B cell (primary cell): ENCODE results near the gene EPSTI1. TPM values are rescaled to one million over a fixed set of nuclear protein-coding genes. Genes with fewer than 3 reads are reported as not detected.
"Not testable (repeated sequence)": the region's sequence is repeated elsewhere in the genome, so short reads cannot be mapped to it uniquely, and the experiment has no call there.

Source experiments
- ATAC-seq: fragments of 200-7000 bp; cut with Tn5 transposase; one replicate; pipeline ENCODE4 v1.10.0; 2021; ENCODE audit warnings: low read depth, mild to moderate bottlenecking, moderate number of reproducible peaks, moderate library complexity
- CTCF ChIA-PET: fragments of 350-600 bp; sonication (Branson Sonifier 250); formaldehyde crosslinking; loops from one replicate; lab custom pipeline; 2021; ENCODE audit warnings: antibody characterized with exemption, inconsistent platforms; lab: Charles Lee
- POLR2A ChIA-PET: fragments of 350-600 bp; sonication (Branson Sonifier 250); formaldehyde crosslinking; loops from one replicate; lab custom pipeline; 2021; ENCODE audit warnings: antibody characterized with exemption; lab: Charles Lee
- DNase-seq: peaks from one replicate; pipeline ENCODE4 v3.0.0; 2013
- H2AFZ ChIP-seq: 2 replicates; pipeline ENCODE4 v1.6.1; 2012; ENCODE audit warnings: mild to moderate bottlenecking, low read depth, low read length; ENCODE audit not compliant: insufficient read depth, poor library complexity, severe bottlenecking
- H3K27ac ChIP-seq, 2 donors: 1 replicate in 1 of 2; 2 replicates in 1 of 2; pipeline ENCODE4 v1.5.1; 2012 to 2013; ENCODE audit warnings: low read length in 2 of 2, mild to moderate bottlenecking in 2 of 2, moderate library complexity in 1 of 2
- H3K27me3 ChIP-seq, 4 experiments: fragments of 200-600 bp in 1 of 4; sonication (generic) in 1 of 4; replicated peaks in 1 of 4; 1 replicate in 2 of 4; 2 replicates in 2 of 4; pipeline versions ENCODE4 v1.6.1 to v1.7.0; 2013 to 2016; ENCODE audit warnings: low read length in 3 of 4, mild to moderate bottlenecking in 2 of 4, mixed read lengths in 1 of 4, moderate library complexity in 1 of 4; ENCODE audit not compliant: insufficient read depth in 4 of 4, control insufficient read depth in 3 of 4; ENCODE audit errors: control extremely low read depth in 1 of 4
- H3K36me3 ChIP-seq, 2 experiments: replicated peaks in 1 of 2; 1 replicate in 1 of 2; 2 replicates in 1 of 2; pipeline versions ENCODE4 v1.6.1 to v1.7.1; 2013; ENCODE audit warnings: low read length in 1 of 2; ENCODE audit not compliant: insufficient read depth in 2 of 2, control insufficient read depth in 1 of 2; ENCODE audit errors: control extremely low read depth in 1 of 2, extremely low read depth in 1 of 2
- H3K4me1 ChIP-seq, 2 donors: fragments of 200-600 bp in 1 of 2; sonication (generic) in 1 of 2; 1 replicate in 1 of 2; 2 replicates in 1 of 2; pipeline versions ENCODE4 v1.5.1 to v1.6.1; 2013 to 2017; ENCODE audit warnings: low read length in 2 of 2; ENCODE audit not compliant: control insufficient read depth in 2 of 2, insufficient read depth in 2 of 2
- H3K4me2 ChIP-seq: replicated peaks from 2 replicates; pipeline ENCODE3; 2012; ENCODE audit warnings: mild to moderate bottlenecking, low read depth, low read length; ENCODE audit not compliant: poor library complexity, severe bottlenecking
- H3K4me3 ChIP-seq, 5 experiments: fragments of 200-600 bp in 1 of 5; sonication (generic) in 1 of 5; 1 replicate in 3 of 5; 2 replicates in 2 of 5; pipeline versions ENCODE4 v1.5.1 to v1.7.0; 2011 to 2016; ENCODE audit warnings: low read length in 4 of 5, mild to moderate bottlenecking in 4 of 5, low read depth in 2 of 5, control low read depth in 1 of 5, moderate library complexity in 1 of 5; ENCODE audit not compliant: insufficient read depth in 1 of 5; ENCODE audit errors: control extremely low read depth in 1 of 5, extremely low read depth in 1 of 5
- H3K79me2 ChIP-seq: fragments of 200-600 bp; sonication (generic); one replicate; pipeline ENCODE4 v1.6.0; 2016; ENCODE audit warnings: low read length; ENCODE audit not compliant: control insufficient read depth, insufficient read depth
- H3K9ac ChIP-seq: fragments of 200-600 bp; sonication (generic); 2 replicates; pipeline ENCODE4 v1.6.1; 2017; ENCODE audit warnings: mild to moderate bottlenecking, low read length, moderate library complexity
- H3K9me3 ChIP-seq, 3 donors: one replicate each; pipeline versions ENCODE4 v1.6.1 to v1.7.1; 2013; ENCODE audit warnings: low read length in 2 of 3; ENCODE audit not compliant: control insufficient read depth in 2 of 3, insufficient read depth in 1 of 3; ENCODE audit errors: control extremely low read depth in 1 of 3
- H4K20me1 ChIP-seq: 2 replicates; pipeline ENCODE4 v1.6.0; 2012; ENCODE audit warnings: mild to moderate bottlenecking, low read length; ENCODE audit not compliant: insufficient read depth, control insufficient read depth, poor library complexity, severe bottlenecking
- H3K27ac Mint-ChIP-seq: one replicate; pipeline ENCODE4 v1.8.0; 2021; ENCODE audit warnings: mixed read lengths
- H3K27me3 Mint-ChIP-seq: one replicate; pipeline ENCODE4 v1.8.0; 2021; ENCODE audit warnings: mixed read lengths
- H3K4me1 Mint-ChIP-seq: one replicate; pipeline ENCODE4 v1.8.0; 2021; ENCODE audit warnings: mixed read lengths
- H3K4me3 Mint-ChIP-seq: one replicate; pipeline ENCODE4 v1.8.0; 2021; ENCODE audit warnings: mixed read lengths
- H3K9me3 Mint-ChIP-seq: one replicate; pipeline ENCODE4 v1.8.0; 2022; ENCODE audit warnings: mixed read lengths; ENCODE audit not compliant: insufficient read depth
- CTCF ChIP-seq: fragments of 200-600 bp; IDR thresholded peaks from one replicate; pipeline ENCODE4 v1.8.0; 2022; ENCODE audit warnings: antibody characterized with exemption, mild to moderate bottlenecking
- EZH2 ChIP-seq: IDR thresholded peaks from 2 replicates; pipeline ENCODE4 v1.6.1; 2012; ENCODE audit warnings: borderline replicate concordance, low read depth, mild to moderate bottlenecking, moderate library complexity, low read length; ENCODE audit not compliant: insufficient read depth, poor library complexity, severe bottlenecking
- WGBS: methylation state at CpG from one replicate; pipeline ENCODE4 v1.1.5; 2013; ENCODE audit warnings: missing lambda C conversion rate; ENCODE audit not compliant: insufficient coverage; 5-methylcytosine and 5-hydroxymethylcytosine counted together
- intact Hi-C: fragments of 100-400 bp; cut with micrococcal nuclease; formaldehyde crosslinking; loops from one replicate; pipeline ENCODE4 v1.10.0; 2022
- polyA plus RNA-seq: library from polyadenylated mRNA; depleted of rRNA; stranded (reverse); fragments of >200 nt; gene quantifications from 2 replicates; pipeline ENCODE4 v1.2.3, GENCODE V29; 2012
- total RNA-seq, 2 donors: library from RNA; stranded (reverse); fragments of 120-200 nt in 1 of 2; gene quantifications; 1 replicate in 1 of 2; 2 replicates in 1 of 2; pipeline versions ENCODE4 v1.2.3 to v1.2.4, GENCODE V29; 2013 to 2022

The EPSTI1 gene
- total and polyA plus RNA-seq, 2 donors (not counting 1 experiment from before 2014, with no cell fraction given), result 13.4 to 41.8 TPM

GRCh38 chr13:43041369-43041921, 49.4 kb upstream of the EPSTI1 start:
- CTCF ChIA-PET, result no interaction called here
- Mint-ChIP-seq H3K4me3 (peak overlapping the region; percentile 52), H3K4me1 (peaks cover 71% of the 10 kb centered on the region), H3K9me3 (no peaks in the 10 kb centered on the region), H3K27ac (peak overlapping the region; percentile 83), H3K27me3 (no peaks in the 10 kb centered on the region)
- peak overlapping the region in 1 of 2 donors; percentile 38 for H3K27ac ChIP-seq
- POLR2A ChIA-PET, result no interaction called here
- H3K9ac ChIP-seq, result no peak overlapping the region
- ATAC-seq, result peak; percentile 24
- peaks cover 50 to 55% of the 10 kb centered on the region in 2 donors for H3K4me1 ChIP-seq
- H3K4me3 ChIP-seq, result no peak overlapping the region
- WGBS, result no CpG with 5 or more reads among the region's 1 CpG
- peak overlapping the region; percentile 34 for H2AFZ ChIP-seq
- H3K4me2 ChIP-seq, result peak overlapping the region; percentile 40
- no peak for DNase-seq
- peaks cover 7% of the 10 kb centered on the region for H4K20me1 ChIP-seq
- H3K36me3 ChIP-seq, result peaks cover 1 to 14% of the 10 kb centered on the region in 2 experiments
- H3K9me3 ChIP-seq, result peaks cover 0 to under 1% (median 0%) of the 10 kb centered on the region in 3 donors
- H3K27me3 ChIP-seq, result no peaks in the 10 kb centered on the region
- TF ChIP-seq EZH2, result no peak
- TF ChIP-seq CTCF, result no peak
- intact Hi-C loops, result loop anchor here (10.0 kb wide), 1 partner anchor 767 kb away; the partner anchor contains the start of gene AKAP11
- peaks cover 93% of the 10 kb centered on the region for H3K79me2 ChIP-seq

- Histone ChIP-seq H3K4me1 (peaks cover 43 to 52% of the 10 kb centered on the region in 2 donors), H3K27ac (peak overlapping the region in 1 of 2 donors; percentile 7), H3K79me2 (peaks cover 93% of the 10 kb centered on the region), H2AFZ (peak overlapping the region; percentile 34), H4K20me1 (peaks cover 11% of the 10 kb centered on the region), H3K36me3 (peaks cover 1 to 17% of the 10 kb centered on the region in 2 experiments)
- WGBS, result 93% methylated on average over 6 of the region's 13 CpGs
- DNase-seq, H3K9me3 ChIP-seq, POLR2A ChIA-PET, CTCF ChIA-PET, H3K27me3 ChIP-seq, H3K9me3 Mint-ChIP-seq, H3K9ac ChIP-seq, ATAC-seq, H3K27me3 Mint-ChIP-seq, H3K4me3 ChIP-seq, H3K4me2 ChIP-seq: not testable (repeated sequence)
- Mint-ChIP-seq H3K27ac (peak overlapping the region; percentile 83), H3K4me1 (peaks cover 64% of the 10 kb centered on the region), H3K4me3 (peak overlapping the region; percentile 49)
- intact Hi-C loops, result loop anchor here (10.0 kb wide), 1 partner anchor 766 kb away; the partner anchor contains the start of gene AKAP11
These were observed 48.7 kb upstream of the EPSTI1 start for GRCh38 chr13:43040581-43041368.
